ES-I3 (cell line): ENCODE measurements around the gene GRK4.
"Not testable (repeated sequence)": the region's sequence is repeated elsewhere in the genome, so short reads cannot be mapped to it uniquely, and the experiment has no call there.

Source experiments
- H3K36me3 ChIP-seq: 2 replicates; pipeline ENCODE4 v1.6.1; 2013; ENCODE audit warnings: mild to moderate bottlenecking, low read length, control low read depth, moderate library complexity; ENCODE audit not compliant: insufficient read depth
- H3K4me1 ChIP-seq: 2 replicates; pipeline ENCODE4 v1.6.1; 2013; ENCODE audit warnings: mild to moderate bottlenecking, control low read depth, low read length; ENCODE audit not compliant: insufficient read depth
- H3K9ac ChIP-seq: 2 replicates; pipeline ENCODE4 v1.6.1; 2013; ENCODE audit warnings: low read depth, mild to moderate bottlenecking, low read length, moderate library complexity
- H3K9me3 ChIP-seq: 2 replicates; pipeline ENCODE4 v1.6.1; 2013; ENCODE audit warnings: mild to moderate bottlenecking, low read length, moderate library complexity; ENCODE audit not compliant: control insufficient read depth, insufficient read depth

The GRK4 gene

GRCh38 chr4:2934813-2935761 lies 28.3 kb upstream of the GRK4 start:
- Histone ChIP-seq H3K36me3 (peaks cover 9% of the 10 kb centered on the region), H3K9me3 (no peaks in the 10 kb centered on the region), H3K9ac (peak overlapping the region; percentile 91), H3K4me1 (peaks cover 13% of the 10 kb centered on the region; the same call in 1 of the 2 replicates)

GRCh38 chr4:2935762-2936743 lies 27.3 kb upstream of the GRK4 start:
- Histone ChIP-seq H3K9me3 (no peaks in the 10 kb centered on the region), H3K4me1 (peaks cover 13% of the 10 kb centered on the region; the same call in 1 of the 2 replicates), H3K9ac (peak overlapping the region; percentile 91; the same call in 1 of the 2 replicates), H3K36me3 (peaks cover 15% of the 10 kb centered on the region)

GRCh38 chr4:2936773-2937145 lies 26.6 kb upstream of the GRK4 start:
- H3K9me3 ChIP-seq, result no peaks in the 10 kb centered on the region
- H3K4me1 ChIP-seq, result peaks cover 13% of the 10 kb centered on the region; the same call in 1 of the 2 replicates
- peaks cover 19% of the 10 kb centered on the region for H3K36me3 ChIP-seq
- H3K9ac ChIP-seq, result no peak overlapping the region

- no peak overlapping the region for H3K9ac ChIP-seq
- peaks cover 22% of the 10 kb centered on the region for H3K36me3 ChIP-seq
Measured at GRCh38 chr4:2937146-2937857, 26.1 kb upstream of the GRK4 start.

GRCh38 chr4:2937986-2938385 lies 25.4 kb upstream of the GRK4 start:
- no peak overlapping the region for H3K9ac ChIP-seq
- H3K9me3 ChIP-seq, result no peaks in the 10 kb centered on the region
- peaks cover 13% of the 10 kb centered on the region; the same call in 1 of the 2 replicates for H3K4me1 ChIP-seq
- peaks cover 23% of the 10 kb centered on the region for H3K36me3 ChIP-seq

More at GRCh38 chr4:2937146-2937857, 26.1 kb upstream of the GRK4 start:
- no peaks in the 10 kb centered on the region for H3K9me3 ChIP-seq
- H3K4me1 ChIP-seq, result peaks cover 13% of the 10 kb centered on the region; the same call in 1 of the 2 replicates

- peaks cover 23% of the 10 kb centered on the region for H3K36me3 ChIP-seq
- H3K4me1 ChIP-seq, result peaks cover 11% of the 10 kb centered on the region; the same call in 1 of the 2 replicates
- not testable (repeated sequence) for H3K9ac ChIP-seq, H3K9me3 ChIP-seq
Measured at GRCh38 chr4:2938411-2938810, 25.0 kb upstream of the GRK4 start.

GRCh38 chr4:2938906-2939305 lies 24.5 kb upstream of the GRK4 start:
- H3K4me1 ChIP-seq, result peaks cover 10% of the 10 kb centered on the region; the same call in 1 of the 2 replicates
- no peak overlapping the region for H3K9ac ChIP-seq
- H3K9me3 ChIP-seq, result no peaks in the 10 kb centered on the region
- peaks cover 23% of the 10 kb centered on the region for H3K36me3 ChIP-seq

- Histone ChIP-seq H3K9ac (no peak overlapping the region), H3K36me3 (peaks cover 23% of the 10 kb centered on the region), H3K4me1 (peaks cover 10% of the 10 kb centered on the region; the same call in 1 of the 2 replicates), H3K9me3 (no peaks in the 10 kb centered on the region)
Measured at GRCh38 chr4:2939383-2940243, 23.8 kb upstream of the GRK4 start.

GRCh38 chr4:2940267-2941137 lies 22.9 kb upstream of the GRK4 start:
- H3K9me3 ChIP-seq, result no peaks in the 10 kb centered on the region
- H3K36me3 ChIP-seq, result peaks cover 31% of the 10 kb centered on the region

GRCh38 chr4:2941138-2942036 lies 22.0 kb upstream of the GRK4 start:
- Histone ChIP-seq H3K36me3 (peaks cover 35% of the 10 kb centered on the region), H3K4me1 (peaks cover 2% of the 10 kb centered on the region; the same call in 1 of the 2 replicates), H3K9me3 (no peaks in the 10 kb centered on the region), H3K9ac (no peak overlapping the region)

More at GRCh38 chr4:2940267-2941137, 22.9 kb upstream of the GRK4 start:
- Histone ChIP-seq H3K4me1 (peaks cover 10% of the 10 kb centered on the region; the same call in 1 of the 2 replicates), H3K9ac (no peak overlapping the region)

- Histone ChIP-seq H3K36me3 (peaks cover 42% of the 10 kb centered on the region), H3K9ac (no peak overlapping the region), H3K4me1 (no peaks in the 10 kb centered on the region; the same call in 1 of the 2 replicates), H3K9me3 (no peaks in the 10 kb centered on the region)
Measured at GRCh38 chr4:2942037-2942531, 21.3 kb upstream of the GRK4 start.
